ENCODE results near the gene CCDC88C. TPM values are rescaled to one million over a fixed set of nuclear protein-coding genes. Genes with fewer than 3 reads are reported as not detected.

Gene CCDC88C
- total and polyA plus RNA-seq, 11 donors: 2.4 to 15.6 (median 4.8) TPM

GRCh38 chr14:91458612-91459011 lies 41.0 kb upstream of the CCDC88C start:
- Histone ChIP-seq H3K36me3 (peaks cover 0 to 98% (median 82%) of the 10 kb centered on the region in 9 donors), H3K27ac (no peak overlapping the region), H3K9me3 (no peaks in the 10 kb centered on the region), H3K27me3 (no peaks in the 10 kb centered on the region), H3K4me3 (no peak overlapping the region), H3K4me1 (no peaks in the 10 kb centered on the region)
- TF ChIP-seq POLR2A (IDR thresholded peaks at IDR 0.05) (no peak), CTCF (IDR thresholded peaks at IDR 0.05) (no peak)
- intact Hi-C loops (cut with DNase I): no loop called here
- no peak for ATAC-seq
- no peak for DNase-seq
- 86 to 92% (median 88%) methylated on average over 5 of the region's 5 CpGs for WGBS, 4 donors

- Histone ChIP-seq H3K9me3 (no peaks in the 10 kb centered on the region), H3K36me3 (peaks cover 0 to 75% (median 59%) of the 10 kb centered on the region in 9 donors), H3K27me3 (no peaks in the 10 kb centered on the region), H3K27ac (no peak overlapping the region), H3K4me3 (no peak overlapping the region), H3K4me1 (no peaks in the 10 kb centered on the region)
- DNase-seq: no peak
- TF ChIP-seq CTCF (IDR thresholded peaks at IDR 0.05) (no peak), POLR2A (IDR thresholded peaks at IDR 0.05) (no peak)
- ATAC-seq: no peak
- 92 to 100% (median 96%) methylated on average over 1 of the region's 1 CpG for WGBS, 4 donors
- intact Hi-C loops (cut with DNase I): no loop called here
Observed at GRCh38 chr14:91456283-91456682, 38.7 kb upstream of the CCDC88C start.

GRCh38 chr14:91454580-91454979 lies 37.0 kb upstream of the CCDC88C start:
- H3K9me3 ChIP-seq: no peaks in the 10 kb centered on the region
- peaks cover 0 to 58% (median 42%) of the 10 kb centered on the region in 9 donors for H3K36me3 ChIP-seq
- no peak overlapping the region for H3K4me3 ChIP-seq
- intact Hi-C loops (cut with DNase I): no loop called here
- no peak for DNase-seq
- no peaks in the 10 kb centered on the region for H3K27me3 ChIP-seq
- WGBS, 4 donors: 90 to 98% (median 94%) methylated on average over 3 of the region's 3 CpGs
- H3K4me1 ChIP-seq: no peaks in the 10 kb centered on the region
- ATAC-seq: peak in 2 of 4 donors; percentile 22
- H3K27ac ChIP-seq: no peak overlapping the region
- no peak for TF ChIP-seq POLR2A (IDR thresholded peaks at IDR 0.05)
- TF ChIP-seq CTCF (IDR thresholded peaks at IDR 0.05): no peak

- intact Hi-C loops (cut with DNase I): no loop called here
- TF ChIP-seq CTCF (IDR thresholded peaks at IDR 0.05): no peak
- no peak for TF ChIP-seq POLR2A (IDR thresholded peaks at IDR 0.05)
- ATAC-seq (no peak), DNase-seq (no peak)
- Histone ChIP-seq H3K4me1 (no peaks in the 10 kb centered on the region), H3K27me3 (no peaks in the 10 kb centered on the region), H3K36me3 (peaks cover 0 to 53% (median 38%) of the 10 kb centered on the region in 9 donors), H3K4me3 (no peak overlapping the region), H3K9me3 (no peaks in the 10 kb centered on the region), H3K27ac (no peak overlapping the region)
Observed at GRCh38 chr14:91454155-91454554, 36.5 kb upstream of the CCDC88C start.
